Fibroblast of the aortic adventitia (primary cell): ENCODE measurements around the gene CELA2B. TPM values are rescaled to one million over a fixed set of nuclear protein-coding genes. Genes with fewer than 3 reads are reported as not detected.
A peak's percentile ranks its signal among the peaks of the same experiment; 100 is the strongest.

Experiments used
- DNase-seq: peaks from one replicate; pipeline ENCODE4 v3.0.0-alpha.2; 2010; ENCODE audit warnings: low read depth
- H3K4me3 ChIP-seq: 2 replicates; pipeline ENCODE4 v1.5.1; 2011; ENCODE audit warnings: low read depth, mild to moderate bottlenecking, control low read depth, low read length, moderate library complexity
- total RNA-seq: library from RNA; depleted of rRNA; stranded (reverse); fragments of >200 nt; gene quantifications from 2 replicates; pipeline ENCODE4 v1.2.3, GENCODE V29; 2012; ENCODE audit warnings: low replicate concordance
- TF ChIP-seq, protein P1 (sequence below): IDR thresholded peaks from 2 replicates; pipeline ENCODE4 v1.5.1; 2011; ENCODE audit warnings: mild to moderate bottlenecking, low read length, control low read depth, inconsistent platforms; ENCODE audit not compliant: insufficient read depth

The CELA2B gene
- total RNA-seq, 1 donor = not detected

DNA sequence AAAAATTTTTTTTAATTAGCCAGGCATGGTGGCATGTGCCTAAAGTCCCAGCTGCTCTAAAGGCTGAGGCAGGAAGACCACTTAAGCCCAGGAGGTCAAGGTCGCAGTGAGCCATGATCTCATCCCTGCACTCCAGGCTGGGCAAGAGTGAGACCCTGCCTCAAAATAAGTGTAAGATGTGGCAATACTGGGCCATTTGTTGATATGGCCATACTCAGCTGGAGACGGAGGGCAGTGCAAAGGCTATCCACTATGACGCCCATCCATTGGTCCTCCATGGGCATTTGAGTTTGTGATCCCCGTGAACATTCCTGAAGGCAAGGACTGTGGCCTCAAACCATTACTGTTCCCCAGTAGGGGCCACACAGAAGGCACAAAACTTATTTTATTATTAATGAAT, 46.6 kb downstream of the CELA2B start:
- TF ChIP-seq, protein P1, sequence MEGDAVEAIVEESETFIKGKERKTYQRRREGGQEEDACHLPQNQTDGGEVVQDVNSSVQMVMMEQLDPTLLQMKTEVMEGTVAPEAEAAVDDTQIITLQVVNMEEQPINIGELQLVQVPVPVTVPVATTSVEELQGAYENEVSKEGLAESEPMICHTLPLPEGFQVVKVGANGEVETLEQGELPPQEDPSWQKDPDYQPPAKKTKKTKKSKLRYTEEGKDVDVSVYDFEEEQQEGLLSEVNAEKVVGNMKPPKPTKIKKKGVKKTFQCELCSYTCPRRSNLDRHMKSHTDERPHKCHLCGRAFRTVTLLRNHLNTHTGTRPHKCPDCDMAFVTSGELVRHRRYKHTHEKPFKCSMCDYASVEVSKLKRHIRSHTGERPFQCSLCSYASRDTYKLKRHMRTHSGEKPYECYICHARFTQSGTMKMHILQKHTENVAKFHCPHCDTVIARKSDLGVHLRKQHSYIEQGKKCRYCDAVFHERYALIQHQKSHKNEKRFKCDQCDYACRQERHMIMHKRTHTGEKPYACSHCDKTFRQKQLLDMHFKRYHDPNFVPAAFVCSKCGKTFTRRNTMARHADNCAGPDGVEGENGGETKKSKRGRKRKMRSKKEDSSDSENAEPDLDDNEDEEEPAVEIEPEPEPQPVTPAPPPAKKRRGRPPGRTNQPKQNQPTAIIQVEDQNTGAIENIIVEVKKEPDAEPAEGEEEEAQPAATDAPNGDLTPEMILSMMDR = no peak
- H3K4me3 ChIP-seq = no peak overlapping the region
- DNase-seq = no peak

DNA sequence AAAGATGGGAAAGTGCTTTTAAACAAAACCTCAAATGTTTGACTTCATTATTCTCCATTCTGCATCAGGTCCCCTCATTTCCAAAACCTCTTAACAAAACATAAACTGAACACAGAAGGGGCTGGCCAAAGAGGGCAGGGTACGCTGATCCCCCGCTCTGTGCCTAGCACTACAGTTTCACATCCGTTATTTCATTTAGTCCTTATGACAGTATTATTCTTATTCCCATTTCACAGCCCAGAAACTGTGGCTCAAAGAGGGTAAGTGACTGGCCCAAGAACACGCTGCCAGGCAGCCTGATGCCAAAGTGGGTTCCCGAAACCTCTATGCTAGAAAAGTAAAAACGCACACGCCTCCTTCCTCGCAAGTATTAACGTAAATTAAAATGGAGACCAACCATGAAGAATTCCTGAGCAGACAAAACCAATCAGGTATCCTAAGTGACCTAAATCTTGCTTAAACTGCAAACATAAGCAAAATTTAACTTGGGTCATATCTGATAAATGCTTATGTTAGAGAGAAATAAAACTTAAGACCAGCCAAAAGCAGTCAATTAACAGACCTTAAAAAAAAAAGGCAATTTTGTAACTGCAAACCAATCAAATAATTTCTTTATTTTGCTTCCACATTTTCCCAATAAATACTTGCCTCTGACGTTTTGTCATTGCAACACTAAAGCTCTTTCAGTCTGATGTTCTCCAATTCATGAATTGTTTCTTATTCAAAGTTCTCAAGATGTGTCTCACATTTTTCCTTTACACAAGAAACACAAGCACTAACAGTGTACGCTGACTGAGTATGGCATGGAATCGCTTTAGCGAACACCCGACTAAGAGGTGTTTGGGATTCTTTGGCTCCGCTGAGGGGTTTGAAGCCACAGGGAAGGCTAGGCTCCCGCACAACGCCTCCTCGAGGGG, 47.5 kb downstream of the CELA2B start:
- H3K4me3 ChIP-seq = peak overlapping the region; percentile 75
- TF ChIP-seq, protein P1 = no peak
- peak; percentile 54 for DNase-seq

- TF ChIP-seq, protein P1 = no peak
These were observed 48.0 kb downstream of the CELA2B start, which contains the start of gene CASP9 for GRCh38 chr1:15524021-15524282. TSS of gene CASP9 (minus strand) at chr1:15524215. CDS start at chr1:15524200, 15 bp downstream.

GRCh38 chr1:15524283-15525049, 48.6 kb downstream of the CELA2B start:
- DNase-seq = peak; percentile 99
- peak overlapping the region; percentile 80 for H3K4me3 ChIP-seq
- TF ChIP-seq, protein P1 = no peak

More at GRCh38 chr1:15524021-15524282, 48.0 kb downstream of the CELA2B start, which contains the start of gene CASP9:
- DNase-seq = no peak
- peak within 1 kb of the TSS; percentile 80 for H3K4me3 ChIP-seq

DNA sequence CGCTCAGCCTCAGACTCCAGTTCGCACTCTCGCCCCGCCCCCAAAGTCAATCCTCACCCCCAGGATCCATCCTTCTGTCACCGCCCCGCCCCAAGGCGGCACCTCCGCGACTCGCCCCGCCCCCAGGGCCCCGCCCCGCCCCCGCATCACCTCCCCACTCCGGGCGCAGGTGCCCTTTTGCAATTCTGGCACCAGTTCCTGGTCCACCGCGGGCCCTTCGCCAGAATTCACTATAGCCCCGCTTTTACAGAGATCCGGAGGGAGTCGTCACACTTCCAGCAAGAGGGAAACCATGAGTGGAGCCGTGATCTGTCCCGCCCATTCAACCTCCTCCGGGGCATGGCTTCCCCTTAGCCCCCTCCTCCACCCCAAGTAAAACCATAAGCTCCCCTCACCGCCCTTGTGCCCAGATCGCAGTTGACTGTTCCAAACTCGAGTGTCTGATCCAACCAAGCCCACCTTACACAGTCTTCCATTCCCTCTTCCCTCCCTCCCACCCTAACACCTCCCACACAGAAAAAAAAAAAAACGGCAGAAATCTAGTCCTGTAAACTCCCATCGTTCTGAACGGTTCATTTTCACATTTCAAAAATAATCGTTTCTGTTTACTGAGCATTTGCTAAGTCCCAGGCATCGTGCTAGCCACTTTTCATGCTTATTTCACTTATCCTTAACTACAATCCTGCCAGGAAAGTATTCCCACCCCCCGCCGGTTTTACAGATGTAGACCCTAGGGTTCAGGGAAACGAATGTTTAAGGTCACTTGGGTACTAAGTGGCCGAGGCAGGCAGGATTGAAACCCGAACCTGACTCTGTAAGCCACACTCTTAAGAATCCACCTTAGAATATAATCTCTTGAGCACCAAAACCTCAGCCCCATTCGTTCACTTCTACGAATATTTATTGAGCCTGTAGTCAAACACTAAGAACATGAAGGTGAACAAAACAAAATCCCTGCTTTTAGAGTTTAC, 49.4 kb downstream of the CELA2B start:
- DNase-seq = peak; percentile 10
- peak overlapping the region; percentile 78 for H3K4me3 ChIP-seq
- TF ChIP-seq, protein P1 = no peak

DNA sequence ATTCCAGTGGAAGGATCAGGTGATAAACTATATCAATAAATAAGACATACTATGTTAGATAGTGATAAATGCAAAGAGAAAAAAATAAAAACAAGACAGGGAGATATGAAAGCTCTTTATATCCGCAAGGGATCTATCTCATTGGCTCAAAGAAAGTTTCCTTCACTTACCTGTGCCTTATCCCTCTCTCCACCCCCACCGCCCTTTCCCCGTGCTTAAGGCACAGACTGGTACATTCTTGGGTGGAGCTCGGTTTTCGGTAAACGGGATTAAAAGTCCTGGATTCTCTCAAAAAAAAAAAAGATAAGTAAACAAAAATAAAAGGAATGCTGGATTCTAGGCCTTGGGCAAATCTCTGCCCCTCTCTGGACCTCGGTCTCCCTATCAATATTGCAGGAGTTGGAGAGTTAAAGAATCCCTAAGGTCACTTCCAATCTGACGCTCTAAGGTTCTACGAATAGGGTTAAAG, 50.2 kb downstream of the CELA2B start:
- peak overlapping the region; percentile 70 for H3K4me3 ChIP-seq
- no peak for DNase-seq
- TF ChIP-seq, protein P1 = no peak
